ENCODE data around the gene PHOSPHO2.
"Not testable (repeated sequence)": the region's sequence is repeated elsewhere in the genome, so short reads cannot be mapped to it uniquely, and the experiment has no call there.

PHOSPHO2 gene

GRCh38 chr2:169683425-169684134 lies 10.7 kb upstream of the PHOSPHO2 start:
- TF ChIP-seq REST (IDR thresholded peaks at IDR 0.05; ENCODE audit: insufficient replicate concordance, low read depth) (no peak), POLR2AphosphoS5 (IDR thresholded peaks at IDR 0.05; ENCODE audit: low read depth) (no peak), SPI1 (IDR thresholded peaks at IDR 0.05; ENCODE audit: borderline replicate concordance, low read depth) (no peak), GABPA (IDR thresholded peaks at IDR 0.05; ENCODE audit: low read depth) (no peak)
- TF ChIP-seq, protein P1, sequence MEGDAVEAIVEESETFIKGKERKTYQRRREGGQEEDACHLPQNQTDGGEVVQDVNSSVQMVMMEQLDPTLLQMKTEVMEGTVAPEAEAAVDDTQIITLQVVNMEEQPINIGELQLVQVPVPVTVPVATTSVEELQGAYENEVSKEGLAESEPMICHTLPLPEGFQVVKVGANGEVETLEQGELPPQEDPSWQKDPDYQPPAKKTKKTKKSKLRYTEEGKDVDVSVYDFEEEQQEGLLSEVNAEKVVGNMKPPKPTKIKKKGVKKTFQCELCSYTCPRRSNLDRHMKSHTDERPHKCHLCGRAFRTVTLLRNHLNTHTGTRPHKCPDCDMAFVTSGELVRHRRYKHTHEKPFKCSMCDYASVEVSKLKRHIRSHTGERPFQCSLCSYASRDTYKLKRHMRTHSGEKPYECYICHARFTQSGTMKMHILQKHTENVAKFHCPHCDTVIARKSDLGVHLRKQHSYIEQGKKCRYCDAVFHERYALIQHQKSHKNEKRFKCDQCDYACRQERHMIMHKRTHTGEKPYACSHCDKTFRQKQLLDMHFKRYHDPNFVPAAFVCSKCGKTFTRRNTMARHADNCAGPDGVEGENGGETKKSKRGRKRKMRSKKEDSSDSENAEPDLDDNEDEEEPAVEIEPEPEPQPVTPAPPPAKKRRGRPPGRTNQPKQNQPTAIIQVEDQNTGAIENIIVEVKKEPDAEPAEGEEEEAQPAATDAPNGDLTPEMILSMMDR (IDR thresholded peaks at IDR 0.05; ENCODE audit: insufficient read depth, low read length) = no peak
- DNase-seq (ENCODE audit: low read depth in 1 of 2, low spot score in 1 of 2) = no peak
- Histone ChIP-seq H3K27me3 (ENCODE audit: insufficient read depth, poor library complexity, severe bottlenecking) (no peaks in the 10 kb centered on the region), H3K4me3 (replicated peaks; ENCODE audit: insufficient read depth, low read length) (no peak overlapping the region), H3K27ac (replicated peaks) (no peak overlapping the region)

GRCh38 chr2:169684135-169684565 lies 10.1 kb upstream of the PHOSPHO2 start:
- no peak overlapping the region for H3K27ac ChIP-seq (replicated peaks)
- TF ChIP-seq SPI1 (IDR thresholded peaks at IDR 0.05; ENCODE audit: borderline replicate concordance, low read depth) (no peak), GABPA (IDR thresholded peaks at IDR 0.05; ENCODE audit: low read depth) (no peak), POLR2AphosphoS5 (IDR thresholded peaks at IDR 0.05; ENCODE audit: low read depth) (no peak), REST (IDR thresholded peaks at IDR 0.05; ENCODE audit: insufficient replicate concordance, low read depth) (no peak)
- TF ChIP-seq, protein P1 (IDR thresholded peaks at IDR 0.05; ENCODE audit: insufficient read depth, low read length) = no peak
- DNase-seq (ENCODE audit: low read depth in 1 of 2, low spot score in 1 of 2) = no peak
- no peaks in the 10 kb centered on the region for H3K27me3 ChIP-seq (ENCODE audit: insufficient read depth, poor library complexity, severe bottlenecking)
- no peak overlapping the region for H3K4me3 ChIP-seq (replicated peaks; ENCODE audit: insufficient read depth, low read length)

- not testable (repeated sequence) for DNase-seq (ENCODE audit: low read depth in 1 of 2, low spot score in 1 of 2); H3K4me3 ChIP-seq (replicated peaks; ENCODE audit: insufficient read depth, low read length); H3K27me3 ChIP-seq (ENCODE audit: insufficient read depth, poor library complexity, severe bottlenecking); H3K27ac ChIP-seq (replicated peaks)
Observed at GRCh38 chr2:169684712-169685111, 9.6 kb upstream of the PHOSPHO2 start.

DNA sequence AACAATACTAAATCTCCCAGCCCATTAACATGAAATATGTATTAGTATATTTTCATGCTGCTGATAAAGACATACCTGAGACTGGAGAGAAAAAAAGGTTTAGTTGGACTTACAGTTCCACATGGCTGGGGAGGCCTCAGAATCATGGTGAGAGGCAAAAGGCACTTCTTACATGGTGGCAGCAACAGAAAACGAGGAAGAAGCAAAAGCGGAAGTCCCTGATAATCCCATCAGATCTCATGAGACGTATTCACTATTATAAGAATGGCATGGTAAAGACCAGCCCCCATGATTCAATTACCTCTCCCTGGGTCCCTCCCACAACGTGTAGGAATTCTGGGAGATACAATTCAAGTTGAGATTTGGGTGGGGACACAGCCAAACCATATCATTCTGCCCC lies 7.4 kb upstream of the PHOSPHO2 start:
- H3K27me3 ChIP-seq (ENCODE audit: insufficient read depth, poor library complexity, severe bottlenecking); H3K27ac ChIP-seq (replicated peaks); H3K4me3 ChIP-seq (replicated peaks; ENCODE audit: insufficient read depth, low read length); DNase-seq (ENCODE audit: low read depth in 1 of 2, low spot score in 1 of 2): not testable (repeated sequence)
- peak; percentile 71; the same call in 1 of the 2 replicates for TF ChIP-seq SPI1 (IDR thresholded peaks at IDR 0.05; ENCODE audit: borderline replicate concordance, low read depth)

DNA sequence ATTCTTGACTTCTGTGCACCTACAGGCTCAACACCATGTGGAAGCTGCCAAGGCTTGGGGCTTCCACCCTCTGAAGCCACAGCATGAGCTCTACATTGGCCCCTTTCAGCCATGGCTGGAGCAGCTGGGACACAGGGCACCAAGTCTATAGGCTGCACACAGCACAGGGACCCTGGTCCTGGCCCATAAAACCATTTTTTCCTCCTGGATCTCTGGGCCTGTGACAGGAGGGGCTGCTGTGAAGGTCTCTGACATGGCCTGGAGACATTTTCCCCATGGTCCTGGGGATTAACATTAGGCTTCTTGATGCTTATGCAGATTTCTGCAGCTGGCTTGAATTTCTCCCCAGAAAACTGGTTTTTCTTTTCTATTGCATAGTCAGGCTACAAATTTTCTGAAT lies 6.3 kb upstream of the PHOSPHO2 start:
- not testable (repeated sequence) for H3K27ac ChIP-seq (replicated peaks); H3K4me3 ChIP-seq (replicated peaks; ENCODE audit: insufficient read depth, low read length); H3K27me3 ChIP-seq (ENCODE audit: insufficient read depth, poor library complexity, severe bottlenecking); DNase-seq (ENCODE audit: low read depth in 1 of 2, low spot score in 1 of 2)

Measured in HL-60 (cell line).